D341Med (cell line): ENCODE measurements around the gene ASTE1.
"Not testable (repeated sequence)": the region's sequence is repeated elsewhere in the genome, so short reads cannot be mapped to it uniquely, and the experiment has no call there.

Experiments
- DNase-seq: peaks from one replicate; pipeline ENCODE4 v3.0.0; 2012; ENCODE audit warnings: low spot score

ASTE1 gene

DNA sequence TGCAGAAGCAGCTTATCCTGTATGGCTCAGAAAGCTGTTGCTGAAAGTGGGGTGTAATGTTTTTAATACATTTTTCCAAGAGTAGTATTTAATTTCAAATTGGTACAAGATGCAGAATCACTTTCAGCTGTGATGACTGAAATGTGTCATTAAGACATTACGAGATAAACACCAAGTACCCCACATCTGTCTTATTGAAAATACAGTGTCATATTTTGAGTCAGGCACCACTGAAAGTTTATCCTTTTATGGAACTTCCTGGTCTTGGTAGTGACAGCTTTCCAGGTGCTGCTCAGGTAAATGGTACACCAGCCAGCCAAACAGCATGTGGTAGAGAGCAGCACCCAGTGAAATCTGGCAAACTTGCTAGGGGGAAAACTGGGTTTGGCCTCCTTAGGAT lies 16.9 kb downstream of the ASTE1 start:
- no peak for DNase-seq

DNA sequence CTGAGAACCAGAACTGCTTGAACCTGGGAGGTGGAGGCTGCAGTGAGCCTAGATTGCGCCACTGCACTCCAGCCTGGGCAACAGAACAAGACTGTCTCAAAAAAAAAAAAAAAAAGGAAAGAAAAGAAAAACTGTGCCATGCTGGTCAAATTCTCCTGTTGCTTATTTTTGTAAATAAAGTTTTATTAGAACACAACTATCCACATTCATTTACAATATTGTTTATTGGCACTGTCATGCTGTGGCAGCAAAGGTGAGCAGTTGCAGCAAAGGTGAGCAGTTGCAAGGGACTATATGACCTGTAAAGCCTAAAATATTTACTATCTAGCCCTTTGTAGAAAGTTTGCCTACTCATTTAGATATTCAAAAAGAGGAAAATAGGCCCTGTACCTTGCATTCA lies 18.3 kb downstream of the ASTE1 start:
- no peak for DNase-seq

DNA sequence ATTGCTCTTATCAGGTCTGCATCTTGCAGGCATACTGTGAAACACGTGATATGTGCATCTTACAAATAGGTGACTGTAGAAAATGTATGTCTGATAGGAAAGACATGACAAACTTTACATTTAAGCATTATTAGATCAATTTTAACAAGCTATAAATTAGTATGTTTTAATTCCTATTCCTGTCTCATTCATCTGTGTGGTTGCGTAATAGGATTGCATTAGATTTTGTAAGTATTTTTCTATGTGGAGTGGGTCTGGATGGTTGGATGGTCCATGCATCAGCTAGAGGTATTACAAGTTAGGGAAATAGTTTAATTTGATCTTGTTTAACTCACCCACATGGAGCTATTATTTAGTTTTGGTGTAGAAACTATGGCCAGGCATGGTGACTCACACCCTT lies 18.8 kb downstream of the ASTE1 start:
- DNase-seq: no peak

DNA sequence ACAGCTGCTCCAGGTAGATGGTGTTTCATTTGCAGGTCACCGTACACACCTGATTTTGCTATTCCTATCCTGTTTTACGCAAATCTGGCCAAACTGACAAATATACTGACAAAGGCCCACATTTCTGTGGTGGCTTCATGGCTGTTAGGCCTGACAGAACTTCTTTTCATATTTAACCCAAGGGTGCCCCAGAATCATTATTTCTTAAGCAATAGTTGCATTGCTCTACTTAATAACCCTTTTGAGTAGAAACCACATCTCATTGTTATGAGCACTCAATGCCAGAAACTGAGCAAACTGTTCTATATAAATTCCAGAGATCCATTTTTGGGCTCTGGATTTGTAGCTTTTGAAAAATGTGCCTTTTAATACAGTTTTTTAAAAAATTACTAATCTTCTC lies 19.4 kb downstream of the ASTE1 start:
- DNase-seq: no peak

DNA sequence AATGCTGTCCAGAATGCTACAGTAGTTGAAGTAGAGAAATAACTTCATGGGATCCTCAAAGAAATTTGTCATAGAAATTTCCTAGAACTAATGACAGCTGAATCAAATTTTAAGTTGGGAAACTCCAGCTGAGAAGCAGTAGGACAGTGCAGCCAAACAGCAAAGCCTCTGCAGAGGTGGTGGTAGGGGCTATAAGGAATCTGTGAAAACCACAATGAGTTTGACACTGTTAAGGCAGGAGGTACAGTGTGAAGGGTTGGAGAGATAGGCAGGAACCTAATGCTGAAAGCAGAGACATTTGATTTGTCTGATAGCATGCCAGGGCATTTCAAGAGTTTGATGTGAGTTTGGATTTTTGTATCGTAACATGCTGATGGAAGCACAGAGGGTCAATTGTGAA lies 22.0 kb downstream of the ASTE1 start:
- DNase-seq: no peak

- DNase-seq: no peak
Observed at GRCh38 chr3:131001071-131001470, 25.6 kb downstream of the ASTE1 start.

GRCh38 chr3:130997289-130997688 lies 29.3 kb downstream of the ASTE1 start:
- no peak for DNase-seq

GRCh38 chr3:130992344-130992743 lies 34.3 kb downstream of the ASTE1 start:
- DNase-seq: no peak

GRCh38 chr3:130991126-130991525 lies 35.5 kb downstream of the ASTE1 start:
- DNase-seq: no peak

DNA sequence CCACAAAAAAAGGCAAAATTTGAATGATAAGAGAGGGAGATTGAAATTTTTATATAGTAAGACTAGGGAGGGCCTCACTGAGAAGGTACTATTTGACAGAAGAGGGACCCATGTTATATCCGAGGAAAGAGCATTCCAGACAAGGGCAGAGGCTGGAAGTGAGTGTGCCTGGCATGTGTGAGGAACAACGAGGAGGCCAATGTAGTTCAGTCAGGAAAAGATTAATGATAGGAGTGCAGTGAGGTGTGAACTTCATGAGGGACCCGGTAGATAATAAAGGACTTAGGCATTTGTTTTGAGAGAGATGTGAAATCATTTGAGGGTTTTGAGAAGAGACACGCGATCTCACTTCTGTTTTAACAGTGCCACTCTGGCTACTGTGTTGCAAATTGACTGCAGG lies 36.3 kb downstream of the ASTE1 start:
- DNase-seq: no peak

- no peak for DNase-seq
Observed at GRCh38 chr3:130981469-130981868, 45.2 kb downstream of the ASTE1 start.

DNA sequence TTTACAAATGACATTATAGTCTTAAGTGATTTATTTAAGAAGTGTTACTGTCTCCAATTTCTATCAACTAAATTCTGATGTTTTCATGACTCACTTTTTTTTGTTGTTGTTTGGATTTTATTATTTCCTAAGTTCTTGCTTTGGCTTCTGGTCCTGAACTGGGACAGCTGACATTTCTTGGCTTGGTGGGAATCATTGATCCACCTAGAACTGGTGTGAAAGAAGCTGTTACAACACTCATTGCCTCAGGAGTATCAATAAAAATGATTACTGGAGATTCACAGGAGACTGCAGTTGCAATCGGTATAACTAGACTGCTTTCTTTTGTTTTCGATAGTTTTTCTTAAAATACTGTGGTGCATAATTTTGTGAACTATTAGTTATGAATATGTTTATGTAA lies 47.5 kb downstream of the ASTE1 start:
- DNase-seq: no peak

GRCh38 chr3:130976706-130977105 lies 49.9 kb downstream of the ASTE1 start:
- no peak for DNase-seq

DNA sequence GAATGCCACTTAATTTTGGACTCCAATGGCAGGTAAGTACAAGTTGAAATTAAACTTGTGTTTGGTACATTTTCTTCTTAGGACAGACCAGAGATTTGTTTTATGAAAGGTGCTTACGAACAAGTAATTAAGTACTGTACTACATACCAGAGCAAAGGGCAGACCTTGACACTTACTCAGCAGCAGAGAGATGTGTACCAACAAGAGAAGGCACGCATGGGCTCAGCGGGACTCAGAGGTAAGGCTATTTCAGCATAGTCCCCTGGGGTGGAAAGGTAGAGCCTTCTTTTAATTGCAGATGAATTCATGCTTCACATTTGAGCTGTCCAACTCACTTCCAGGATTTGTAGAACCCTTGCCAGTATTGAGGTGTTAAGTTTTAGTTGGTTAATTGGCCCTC lies 51.4 kb downstream of the ASTE1 start:
- no peak for DNase-seq

GRCh38 chr3:130974201-130974600 lies 52.4 kb downstream of the ASTE1 start:
- DNase-seq: no peak

DNA sequence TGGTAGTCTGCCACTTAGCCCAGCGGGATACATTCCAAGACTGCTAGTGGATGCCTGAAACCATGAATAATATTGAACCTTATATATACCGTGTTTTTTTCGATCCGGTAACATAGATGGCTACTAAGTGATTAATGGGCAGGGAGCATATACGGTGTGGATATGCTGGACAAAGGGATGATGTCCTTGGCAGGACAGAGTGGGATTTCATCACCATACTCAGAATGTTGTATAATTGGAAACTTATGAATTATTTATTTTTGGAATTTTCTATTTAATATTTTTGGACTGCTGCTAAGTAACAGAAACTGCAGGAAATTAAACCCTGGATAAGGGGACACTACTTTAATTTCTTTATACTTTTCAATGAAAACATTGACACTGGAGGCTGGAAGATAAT lies 53.2 kb downstream of the ASTE1 start:
- DNase-seq: no peak

DNA sequence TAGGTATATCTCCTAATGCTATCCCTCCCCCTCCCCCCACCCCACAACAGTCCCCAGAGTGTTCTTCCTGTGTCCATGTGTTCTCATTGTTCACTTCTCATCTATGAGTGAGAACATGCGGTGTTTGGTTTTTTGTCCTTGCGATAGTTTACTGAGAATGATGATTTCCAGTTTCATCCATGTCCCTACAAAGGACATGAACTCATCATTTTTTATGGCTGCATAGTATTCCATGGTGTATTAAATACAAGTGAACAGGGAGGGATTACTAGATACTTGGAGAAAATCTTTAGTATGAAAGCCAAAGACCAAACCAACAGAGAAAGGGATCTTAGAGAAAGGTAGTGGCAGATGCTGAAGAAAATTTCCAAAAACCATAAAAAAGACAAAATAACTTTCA lies 54.0 kb downstream of the ASTE1 start:
- not testable (repeated sequence) for DNase-seq

GRCh38 chr3:130971208-130971607 lies 55.4 kb downstream of the ASTE1 start:
- no peak for DNase-seq

- no peak for DNase-seq
Observed at GRCh38 chr3:130969621-130970020, 57.0 kb downstream of the ASTE1 start.

GRCh38 chr3:130968221-130968620 lies 58.4 kb downstream of the ASTE1 start:
- DNase-seq: no peak

GRCh38 chr3:130967281-130967680 lies 59.3 kb downstream of the ASTE1 start:
- no peak for DNase-seq

DNA sequence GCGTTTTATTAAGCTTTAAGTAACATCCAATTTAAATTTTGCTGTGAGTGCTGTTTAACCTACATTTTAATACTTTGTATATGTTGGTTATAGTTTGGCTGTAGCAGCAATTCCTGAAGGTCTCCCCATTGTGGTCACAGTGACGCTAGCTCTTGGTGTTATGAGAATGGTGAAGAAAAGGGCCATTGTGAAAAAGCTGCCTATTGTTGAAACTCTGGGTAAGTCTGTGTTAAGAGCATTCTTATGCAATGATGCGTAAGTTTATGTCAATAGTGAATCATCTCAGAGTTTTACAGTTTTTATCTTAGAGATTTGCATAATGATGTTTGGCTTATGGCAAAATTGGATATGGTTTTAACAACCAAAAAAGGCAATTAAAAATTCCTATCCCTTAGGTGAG lies 62.7 kb downstream of the ASTE1 start:
- DNase-seq: no peak
